DOHH2 (cell line): ENCODE measurements around the gene EPS8L3.
"Not testable (repeated sequence)": the region's sequence is repeated elsewhere in the genome, so short reads cannot be mapped to it uniquely, and the experiment has no call there.

ENCODE experiments used
- H3F3A ChIP-seq: fragments of 200-600 bp; sonication (generic), shearing (Covaris generic); 2 replicates; pipeline ENCODE4 v1.6.0; 2016; ENCODE audit warnings: antibody characterized with exemption, mild to moderate bottlenecking; ENCODE audit not compliant: control insufficient read depth, insufficient read depth
- H3K27ac ChIP-seq: fragments of 200-600 bp; sonication (generic); 2 replicates; pipeline ENCODE4 v1.5.1; 2014; ENCODE audit warnings: low read depth, mild to moderate bottlenecking, low read length, moderate library complexity
- H3K27me3 ChIP-seq: fragments of 200-600 bp; sonication (generic); 2 replicates; pipeline ENCODE4 v1.6.1; 2014; ENCODE audit warnings: mild to moderate bottlenecking, low read length, mixed read lengths; ENCODE audit not compliant: control insufficient read depth
- H3K36me3 ChIP-seq: fragments of 200-600 bp; sonication (generic); 2 replicates; pipeline ENCODE4 v1.6.1; 2014; ENCODE audit warnings: mild to moderate bottlenecking, low read length, moderate library complexity, mixed read lengths; ENCODE audit not compliant: control insufficient read depth
- H3K4me1 ChIP-seq: fragments of 200-600 bp; sonication (generic); 2 replicates; pipeline ENCODE4 v1.6.1; 2014; ENCODE audit warnings: mild to moderate bottlenecking, low read length, mixed read lengths; ENCODE audit not compliant: control insufficient read depth
- H3K4me2 ChIP-seq: fragments of 200-600 bp; sonication (generic); 2 replicates; pipeline ENCODE4 v1.6.0; 2014; ENCODE audit warnings: mild to moderate bottlenecking, low read length, moderate library complexity
- H3K4me3 ChIP-seq: fragments of 200-600 bp; sonication (generic); 2 replicates; pipeline ENCODE4 v1.5.1; 2014; ENCODE audit warnings: mild to moderate bottlenecking, low read length, mixed read lengths
- H3K79me2 ChIP-seq: fragments of 200-600 bp; sonication (generic); 2 replicates; pipeline ENCODE4 v1.6.1; 2014; ENCODE audit warnings: mild to moderate bottlenecking, low read length, mixed read lengths; ENCODE audit not compliant: control insufficient read depth
- H3K9me2 ChIP-seq: fragments of 200-600 bp; sonication (generic); replicated peaks from 2 replicates; pipeline ENCODE4 v1.6.1; 2014; ENCODE audit warnings: mild to moderate bottlenecking, low read length, mixed read lengths; ENCODE audit not compliant: control insufficient read depth
- H3K9me3 ChIP-seq: fragments of 200-600 bp; sonication (generic); 2 replicates; pipeline ENCODE4 v1.6.1; 2014; ENCODE audit warnings: antibody characterized with exemption, low read length, mixed read lengths; ENCODE audit not compliant: control insufficient read depth, insufficient read depth
- H4K20me1 ChIP-seq: fragments of 200-600 bp; sonication (generic); 2 replicates; pipeline ENCODE4 v1.6.0; 2014; ENCODE audit warnings: low read depth, mild to moderate bottlenecking, antibody characterized with exemption, low read length, moderate library complexity; ENCODE audit not compliant: control insufficient read depth, insufficient read depth
- CTCF ChIP-seq: fragments of 200-600 bp; sonication (generic); IDR thresholded peaks from one replicate; pipeline ENCODE4 v1.5.1; 2014; ENCODE audit warnings: antibody characterized with exemption, mild to moderate bottlenecking, low read depth, low read length; ENCODE audit not compliant: poor library complexity, severe bottlenecking
- EZH2phosphoT487 ChIP-seq: fragments of 200-600 bp; sonication (generic); IDR thresholded peaks from 2 replicates; pipeline ENCODE4 v1.6.1; 2017; ENCODE audit warnings: borderline replicate concordance, mild to moderate bottlenecking, antibody characterized with exemption, low read length, moderate library complexity, mixed read lengths

EPS8L3 gene

GRCh38 chr1:109756848-109757521 is 6.7 kb downstream of the EPS8L3 start:
- no peaks in the 10 kb centered on the region for H3F3A ChIP-seq

GRCh38 chr1:109756325-109756724 is 7.4 kb downstream of the EPS8L3 start:
- H3K4me3 ChIP-seq, H3K36me3 ChIP-seq, H3F3A ChIP-seq, H3K9me3 ChIP-seq, H4K20me1 ChIP-seq, H3K79me2 ChIP-seq, H3K27ac ChIP-seq, H3K4me1 ChIP-seq, H3K9me2 ChIP-seq, H3K4me2 ChIP-seq: not testable (repeated sequence)
- H3K27me3 ChIP-seq, result peaks cover 22% of the 10 kb centered on the region

More at GRCh38 chr1:109756848-109757521, 6.7 kb downstream of the EPS8L3 start:
- Histone ChIP-seq H3K4me2 (no peak overlapping the region), H3K79me2 (no peaks in the 10 kb centered on the region), H3K27ac (no peak overlapping the region), H3K27me3 (peaks cover 18% of the 10 kb centered on the region), H3K4me3 (no peak overlapping the region), H3K4me1 (no peaks in the 10 kb centered on the region), H3K36me3 (no peaks in the 10 kb centered on the region), H3K9me3 (no peaks in the 10 kb centered on the region), H3K9me2 (no peaks in the 10 kb centered on the region), H4K20me1 (no peaks in the 10 kb centered on the region)
- TF ChIP-seq CTCF (no peak), EZH2phosphoT487 (no peak)

GRCh38 chr1:109754738-109755137 is 9.0 kb downstream of the EPS8L3 start:
- TF ChIP-seq EZH2phosphoT487, result no peak
- no peak for TF ChIP-seq CTCF
- peaks cover 26% of the 10 kb centered on the region for H3K27me3 ChIP-seq
- H3K9me3 ChIP-seq, result no peaks in the 10 kb centered on the region
- H3K36me3 ChIP-seq, result no peaks in the 10 kb centered on the region
- no peaks in the 10 kb centered on the region for H3F3A ChIP-seq
- no peak overlapping the region for H3K27ac ChIP-seq
- H4K20me1 ChIP-seq, result no peaks in the 10 kb centered on the region
- no peaks in the 10 kb centered on the region for H3K4me1 ChIP-seq
- H3K79me2 ChIP-seq, result no peaks in the 10 kb centered on the region
- no peak overlapping the region for H3K4me2 ChIP-seq
- H3K4me3 ChIP-seq, result no peak overlapping the region
- H3K9me2 ChIP-seq, result no peaks in the 10 kb centered on the region

GRCh38 chr1:109751531-109752260 is 12.0 kb downstream of the EPS8L3 start:
- no peak overlapping the region for H3K27ac ChIP-seq
- H3K27me3 ChIP-seq, result peaks cover 34% of the 10 kb centered on the region
- H4K20me1 ChIP-seq, result no peaks in the 10 kb centered on the region
- no peak overlapping the region for H3K4me3 ChIP-seq
- TF ChIP-seq CTCF, result no peak
- TF ChIP-seq EZH2phosphoT487, result no peak
- H3F3A ChIP-seq, result no peaks in the 10 kb centered on the region
- H3K79me2 ChIP-seq, result no peaks in the 10 kb centered on the region
- no peaks in the 10 kb centered on the region for H3K4me1 ChIP-seq
- no peaks in the 10 kb centered on the region for H3K36me3 ChIP-seq
- no peaks in the 10 kb centered on the region for H3K9me2 ChIP-seq
- H3K4me2 ChIP-seq, result no peak overlapping the region
- H3K9me3 ChIP-seq, result no peaks in the 10 kb centered on the region
